BE2C (cell line): ENCODE data around the gene MEF2A.

Experiments used
- DNase-seq: peaks from one replicate; pipeline ENCODE4 v3.0.0-alpha.2; 2020
- H3K27me3 ChIP-seq: fragments of 250-450 bp; sonication (Bioruptor Pico); 2 replicates; pipeline ENCODE4 v1.5.1; 2020; ENCODE audit warnings: mild to moderate bottlenecking
- H3K36me3 ChIP-seq: fragments of 250-450 bp; sonication (Bioruptor Pico); 2 replicates; pipeline ENCODE4 v1.5.1; 2020; ENCODE audit warnings: mild to moderate bottlenecking
- H3K4me1 ChIP-seq: fragments of 250-450 bp; sonication (Bioruptor Pico); 2 replicates; pipeline ENCODE4 v1.5.1; 2020
- H3K4me3 ChIP-seq: 2 replicates; pipeline ENCODE4 v1.5.1; 2011; ENCODE audit warnings: low read depth, low read length
- H3K9me3 ChIP-seq: fragments of 250-450 bp; sonication (Bioruptor Pico); 2 replicates; pipeline ENCODE4 v1.5.1; 2020
- TF ChIP-seq, protein P1 (sequence below): IDR thresholded peaks from 2 replicates; pipeline ENCODE4 v1.5.1; 2012; ENCODE audit warnings: mild to moderate bottlenecking, low read depth, low read length

The MEF2A gene

DNA sequence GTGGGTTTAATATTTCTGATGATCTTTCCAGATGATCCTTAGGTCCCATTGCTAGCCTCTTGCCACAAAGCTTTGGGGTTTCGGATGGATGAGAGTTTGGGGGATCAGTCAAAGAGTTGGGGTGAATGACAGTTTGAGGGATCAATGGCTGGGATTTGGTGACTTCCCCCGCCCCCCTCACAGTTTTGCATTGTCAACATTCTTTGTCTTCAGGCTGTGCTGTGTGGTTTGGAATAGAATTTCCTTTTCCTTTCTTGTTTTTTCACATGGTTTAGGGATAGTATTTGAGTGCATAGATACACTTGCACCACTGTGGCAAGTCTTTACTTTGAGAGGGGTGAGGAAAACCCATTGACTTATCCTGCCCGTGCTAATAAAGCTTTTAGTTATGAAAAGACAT, 14.3 kb downstream of the MEF2A start:
- DNase-seq = no peak
- no peaks in the 10 kb centered on the region for H3K27me3 ChIP-seq
- no peaks in the 10 kb centered on the region for H3K9me3 ChIP-seq
- no peaks in the 10 kb centered on the region for H3K4me1 ChIP-seq
- TF ChIP-seq, protein P1, sequence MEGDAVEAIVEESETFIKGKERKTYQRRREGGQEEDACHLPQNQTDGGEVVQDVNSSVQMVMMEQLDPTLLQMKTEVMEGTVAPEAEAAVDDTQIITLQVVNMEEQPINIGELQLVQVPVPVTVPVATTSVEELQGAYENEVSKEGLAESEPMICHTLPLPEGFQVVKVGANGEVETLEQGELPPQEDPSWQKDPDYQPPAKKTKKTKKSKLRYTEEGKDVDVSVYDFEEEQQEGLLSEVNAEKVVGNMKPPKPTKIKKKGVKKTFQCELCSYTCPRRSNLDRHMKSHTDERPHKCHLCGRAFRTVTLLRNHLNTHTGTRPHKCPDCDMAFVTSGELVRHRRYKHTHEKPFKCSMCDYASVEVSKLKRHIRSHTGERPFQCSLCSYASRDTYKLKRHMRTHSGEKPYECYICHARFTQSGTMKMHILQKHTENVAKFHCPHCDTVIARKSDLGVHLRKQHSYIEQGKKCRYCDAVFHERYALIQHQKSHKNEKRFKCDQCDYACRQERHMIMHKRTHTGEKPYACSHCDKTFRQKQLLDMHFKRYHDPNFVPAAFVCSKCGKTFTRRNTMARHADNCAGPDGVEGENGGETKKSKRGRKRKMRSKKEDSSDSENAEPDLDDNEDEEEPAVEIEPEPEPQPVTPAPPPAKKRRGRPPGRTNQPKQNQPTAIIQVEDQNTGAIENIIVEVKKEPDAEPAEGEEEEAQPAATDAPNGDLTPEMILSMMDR = no peak
- no peak overlapping the region for H3K4me3 ChIP-seq
- no peaks in the 10 kb centered on the region for H3K36me3 ChIP-seq

DNA sequence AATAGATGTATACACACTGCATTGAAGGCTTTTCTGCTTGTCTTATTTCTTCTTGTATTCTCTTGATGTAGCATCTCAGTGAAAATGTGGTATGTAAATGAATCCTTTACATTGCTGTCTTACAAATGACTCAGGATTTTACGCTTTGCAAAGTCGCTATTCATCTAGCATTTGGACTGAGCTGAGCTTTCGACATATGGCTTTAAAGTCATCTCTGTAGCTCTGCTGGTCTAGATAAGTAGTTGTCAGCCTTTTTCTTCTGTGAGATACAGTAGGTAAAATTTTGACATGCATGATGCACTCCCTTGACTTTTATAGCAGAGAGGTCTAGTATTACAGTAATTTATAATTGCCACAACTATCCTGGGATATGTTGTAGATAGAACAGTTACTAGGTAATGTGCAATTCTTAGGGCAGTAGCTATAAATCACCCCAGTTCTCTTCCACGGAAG, 16.8 kb downstream of the MEF2A start:
- H3K36me3 ChIP-seq = no peaks in the 10 kb centered on the region
- TF ChIP-seq, protein P1 = no peak
- no peak overlapping the region for H3K4me3 ChIP-seq
- no peaks in the 10 kb centered on the region for H3K4me1 ChIP-seq
- no peak for DNase-seq
- no peaks in the 10 kb centered on the region for H3K27me3 ChIP-seq
- no peaks in the 10 kb centered on the region for H3K9me3 ChIP-seq

DNA sequence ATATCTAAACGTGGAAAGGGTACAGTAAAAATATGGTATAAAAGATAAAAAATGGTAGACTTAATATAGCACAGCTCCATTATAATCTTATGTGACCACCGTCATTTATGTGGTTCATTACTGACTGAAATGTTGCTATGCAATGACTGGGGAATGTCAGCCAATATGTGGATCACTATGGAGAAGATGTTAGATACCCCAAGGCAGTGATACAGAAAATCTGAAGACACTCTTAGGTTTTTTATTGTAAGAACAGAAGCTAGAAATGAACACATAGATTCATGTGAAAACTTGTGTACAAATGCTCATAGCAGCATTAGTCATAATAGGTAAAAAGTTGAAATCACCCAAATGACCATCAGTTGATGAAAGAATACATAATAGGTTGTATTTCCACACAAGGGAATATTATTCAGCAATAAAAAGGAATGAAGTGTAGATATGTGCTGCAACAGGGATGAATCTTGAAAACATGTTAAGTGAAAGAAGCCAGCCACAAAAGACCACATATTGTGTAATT, 18.4 kb downstream of the MEF2A start:
- TF ChIP-seq, protein P1 = no peak
- DNase-seq = no peak
- Histone ChIP-seq H3K36me3 (no peaks in the 10 kb centered on the region), H3K27me3 (no peaks in the 10 kb centered on the region), H3K9me3 (no peaks in the 10 kb centered on the region), H3K4me3 (no peak overlapping the region), H3K4me1 (no peaks in the 10 kb centered on the region)

DNA sequence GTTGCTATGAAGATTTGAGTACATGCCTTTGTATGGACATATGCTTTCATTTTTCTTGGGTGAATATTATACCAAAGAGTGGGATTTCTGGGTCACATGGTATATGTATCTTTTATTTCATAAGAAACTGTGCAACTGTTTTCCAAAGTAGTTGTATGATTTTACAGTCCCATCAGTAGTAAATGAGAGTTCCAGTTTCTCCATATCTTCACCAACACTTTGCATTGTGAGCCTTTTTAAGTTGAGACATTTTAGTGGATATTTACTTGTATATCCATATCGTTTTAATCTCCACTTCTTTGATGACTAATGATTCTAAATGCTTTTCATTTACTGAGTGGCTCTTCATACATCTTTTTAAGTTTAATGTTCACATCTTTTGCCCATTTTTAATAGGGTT, 20.3 kb downstream of the MEF2A start:
- Histone ChIP-seq H3K4me3 (no peak overlapping the region), H3K4me1 (no peaks in the 10 kb centered on the region), H3K36me3 (no peaks in the 10 kb centered on the region), H3K27me3 (no peaks in the 10 kb centered on the region), H3K9me3 (no peaks in the 10 kb centered on the region)
- DNase-seq = no peak
- TF ChIP-seq, protein P1 = no peak

DNA sequence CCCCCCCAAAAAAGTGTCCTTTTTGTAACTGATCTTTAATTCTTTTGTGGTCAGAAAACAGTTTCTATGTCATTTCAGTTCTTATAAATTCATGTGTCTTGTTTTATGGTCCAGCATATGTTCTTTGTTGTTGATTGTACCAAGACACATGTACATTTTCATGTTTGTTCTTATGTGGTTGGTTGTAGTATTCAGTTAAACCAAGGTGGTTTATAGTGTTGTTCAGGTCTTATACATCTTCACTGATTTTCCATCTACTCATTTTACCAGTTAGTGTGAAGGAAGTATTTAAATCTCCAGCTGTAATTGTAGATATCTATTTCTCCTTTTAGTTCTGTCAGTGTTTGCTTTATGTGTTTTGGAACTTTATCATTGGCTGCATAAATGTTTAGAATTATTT, 24.0 kb downstream of the MEF2A start:
- H3K4me1 ChIP-seq = no peaks in the 10 kb centered on the region
- no peak overlapping the region for H3K4me3 ChIP-seq
- TF ChIP-seq, protein P1 = no peak
- DNase-seq = no peak
- no peaks in the 10 kb centered on the region for H3K36me3 ChIP-seq
- no peaks in the 10 kb centered on the region for H3K9me3 ChIP-seq
- no peaks in the 10 kb centered on the region for H3K27me3 ChIP-seq

DNA sequence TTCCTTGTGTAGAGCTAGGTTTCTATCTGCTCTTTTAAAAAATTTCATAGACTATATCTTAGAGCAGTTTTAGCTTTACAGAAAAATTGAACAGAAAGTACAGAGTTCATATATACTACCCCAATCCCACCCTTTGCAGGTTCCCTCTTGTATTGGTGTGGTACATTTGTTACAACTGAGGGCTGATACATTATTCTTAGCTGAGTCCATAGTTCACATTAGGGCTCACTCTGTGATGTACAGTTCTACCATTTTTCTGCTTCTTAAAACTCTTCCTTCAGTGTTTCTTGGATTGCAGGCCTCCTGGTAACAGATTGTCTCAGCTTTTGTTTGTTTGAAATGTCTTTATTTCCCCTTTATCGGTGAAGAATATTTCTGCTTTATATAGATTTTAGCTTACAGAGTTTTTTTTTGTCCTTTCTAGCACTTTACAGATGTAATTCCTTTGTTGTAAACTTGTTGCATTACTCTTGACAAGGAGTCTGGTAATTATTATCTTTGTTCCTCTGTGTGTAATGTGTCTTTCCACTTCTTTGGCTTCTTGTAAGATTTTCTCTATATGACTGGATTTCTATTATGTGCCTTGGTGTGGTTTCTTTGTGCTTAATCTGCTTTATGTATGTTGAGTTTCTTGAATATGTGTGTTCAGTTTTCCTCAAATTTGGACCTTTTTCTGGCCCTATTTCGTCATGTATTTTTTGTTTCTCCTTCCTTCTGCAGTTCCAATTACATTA, 25.3 kb downstream of the MEF2A start:
- Histone ChIP-seq H3K9me3 (no peaks in the 10 kb centered on the region), H3K4me3 (no peak overlapping the region), H3K36me3 (no peaks in the 10 kb centered on the region), H3K4me1 (no peaks in the 10 kb centered on the region), H3K27me3 (no peaks in the 10 kb centered on the region)
- DNase-seq = no peak
- TF ChIP-seq, protein P1 = no peak
